HEK293T (cell line): ENCODE results near the gene GAB1.

Experiments
- CTCF ChIA-PET: fragments of 350-600 bp; formaldehyde crosslinking; extraction: SDS; loops from one replicate; lab custom pipeline; 2021; ENCODE audit warnings: antibody characterized with exemption, inconsistent platforms; lab: Yijun Ruan, JAX
- POLR2A ChIA-PET: fragments of 350-600 bp; formaldehyde crosslinking; extraction: SDS; loops from one replicate; lab custom pipeline; 2020; ENCODE audit warnings: antibody characterized with exemption, inconsistent platforms; lab: Yijun Ruan, JAX
- DNase-seq: peaks from one replicate; pipeline ENCODE4 v3.0.0; 2012; ENCODE audit warnings: mixed read lengths; ENCODE audit errors: extremely low spot score
- ARNT ChIP-seq: fragments of 450-650 bp; IDR thresholded peaks from 2 replicates; pipeline ENCODE4 v1.6.1; 2017; ENCODE audit warnings: mild to moderate bottlenecking
- BHLHE40 ChIP-seq: fragments of 450-650 bp; IDR thresholded peaks from 2 replicates; pipeline ENCODE4 v1.6.1; 2016; ENCODE audit warnings: mild to moderate bottlenecking, moderate library complexity, borderline replicate concordance
- CTBP1 ChIP-seq: fragments of 450-650 bp; IDR thresholded peaks from 2 replicates; pipeline ENCODE4 v1.6.1; 2016; ENCODE audit warnings: borderline replicate concordance
- ELF4 ChIP-seq: fragments of 450-650 bp; IDR thresholded peaks from 2 replicates; pipeline ENCODE4 v1.6.1; 2017; ENCODE audit warnings: antibody characterized with exemption
- FOXA1 ChIP-seq: fragments of 450-650 bp; IDR thresholded peaks from 2 replicates; pipeline ENCODE4 v1.6.1; 2016; ENCODE audit warnings: mild to moderate bottlenecking
- FOXK2 ChIP-seq: fragments of 450-650 bp; IDR thresholded peaks from 2 replicates; pipeline ENCODE4 v1.6.1; 2016; ENCODE audit warnings: mild to moderate bottlenecking
- FOXM1 ChIP-seq: fragments of 450-650 bp; IDR thresholded peaks from 2 replicates; pipeline ENCODE4 v1.6.1; 2017; ENCODE audit warnings: mild to moderate bottlenecking, borderline replicate concordance
- HDGF ChIP-seq: fragments of 450-650 bp; IDR thresholded peaks from 2 replicates; pipeline ENCODE4 v1.6.1; 2017; ENCODE audit warnings: antibody characterized with exemption, borderline replicate concordance
- L3MBTL2 ChIP-seq: fragments of 450-650 bp; conservative IDR thresholded peaks from 2 replicates; pipeline ENCODE4 v1.6.1; 2016; ENCODE audit warnings: mild to moderate bottlenecking
- LEF1 ChIP-seq: fragments of 450-650 bp; IDR thresholded peaks from 2 replicates; pipeline ENCODE4 v1.6.1; 2017; ENCODE audit warnings: mild to moderate bottlenecking, borderline replicate concordance
- NFRKB ChIP-seq: fragments of 450-650 bp; IDR thresholded peaks from 2 replicates; pipeline ENCODE4 v1.6.1; 2016; ENCODE audit warnings: mild to moderate bottlenecking, moderate library complexity
- SP1 ChIP-seq: fragments of 450-650 bp; IDR thresholded peaks from 2 replicates; pipeline ENCODE4 v1.6.1; 2017
- SUZ12 ChIP-seq: fragments of 450-650 bp; IDR thresholded peaks from 2 replicates; pipeline ENCODE4 v1.6.1; 2016; ENCODE audit warnings: mild to moderate bottlenecking
- TARDBP ChIP-seq: fragments of 450-650 bp; IDR thresholded peaks from 2 replicates; pipeline ENCODE4 v1.6.1; 2016
- ZNF384 ChIP-seq: fragments of 450-650 bp; IDR thresholded peaks from 2 replicates; pipeline ENCODE4 v1.6.1; 2016
- TF ChIP-seq, protein P1 (sequence below): fragments of 450-650 bp; IDR thresholded peaks from 2 replicates; pipeline ENCODE4 v1.6.1; 2016

Gene GAB1

DNA sequence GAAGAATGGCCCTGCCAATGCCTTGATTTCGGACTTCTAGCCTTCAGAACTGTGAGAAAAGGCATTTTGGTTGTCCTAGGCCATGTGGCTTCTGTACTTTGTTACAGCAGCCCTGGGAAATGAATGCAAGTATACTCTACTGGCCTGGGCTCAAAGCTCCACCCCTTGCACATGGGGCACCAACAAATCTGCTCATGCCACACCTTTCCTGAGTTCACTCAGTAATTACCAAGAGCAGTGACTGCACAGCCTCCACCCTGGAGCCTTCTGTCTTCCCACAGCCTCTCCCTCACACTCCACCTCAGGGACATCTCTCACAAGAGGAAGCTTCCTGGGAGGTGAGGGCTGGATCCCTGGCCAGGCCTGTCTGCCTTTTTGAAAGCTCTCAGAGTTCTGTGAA, 29.1 kb upstream of the GAB1 start:
- ChIA-PET POLR2A (no interaction called here), CTCF (no interaction called here)
- TF ChIP-seq FOXA1: no peak
- no peak for TF ChIP-seq L3MBTL2
- no peak for TF ChIP-seq SUZ12
- TF ChIP-seq TARDBP: no peak
- no peak for TF ChIP-seq CTBP1
- no peak for TF ChIP-seq ELF4
- no peak for TF ChIP-seq ZNF384
- no peak for TF ChIP-seq LEF1
- no peak for TF ChIP-seq FOXK2
- no peak for TF ChIP-seq FOXM1
- TF ChIP-seq HDGF: no peak
- TF ChIP-seq, protein P1, sequence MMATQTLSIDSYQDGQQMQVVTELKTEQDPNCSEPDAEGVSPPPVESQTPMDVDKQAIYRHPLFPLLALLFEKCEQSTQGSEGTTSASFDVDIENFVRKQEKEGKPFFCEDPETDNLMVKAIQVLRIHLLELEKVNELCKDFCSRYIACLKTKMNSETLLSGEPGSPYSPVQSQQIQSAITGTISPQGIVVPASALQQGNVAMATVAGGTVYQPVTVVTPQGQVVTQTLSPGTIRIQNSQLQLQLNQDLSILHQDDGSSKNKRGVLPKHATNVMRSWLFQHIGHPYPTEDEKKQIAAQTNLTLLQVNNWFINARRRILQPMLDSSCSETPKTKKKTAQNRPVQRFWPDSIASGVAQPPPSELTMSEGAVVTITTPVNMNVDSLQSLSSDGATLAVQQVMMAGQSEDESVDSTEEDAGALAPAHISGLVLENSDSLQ: no peak
- TF ChIP-seq SP1: no peak
- TF ChIP-seq NFRKB: no peak
- TF ChIP-seq BHLHE40: no peak
- DNase-seq: no peak

GRCh38 chr4:143308377-143308776, 28.3 kb upstream of the GAB1 start:
- ChIA-PET CTCF (no interaction called here), POLR2A (no interaction called here)
- TF ChIP-seq, protein P1: no peak
- TF ChIP-seq LEF1 (no peak), ELF4 (no peak), HDGF (no peak), ZNF384 (no peak)
- DNase-seq: no peak

GRCh38 chr4:143311924-143312323, 24.8 kb upstream of the GAB1 start:
- no peak for TF ChIP-seq LEF1
- TF ChIP-seq ZNF384: no peak
- TF ChIP-seq FOXA1: no peak
- no peak for TF ChIP-seq L3MBTL2
- no peak for TF ChIP-seq CTBP1
- no peak for TF ChIP-seq FOXM1
- no peak for TF ChIP-seq SUZ12
- no peak for TF ChIP-seq TARDBP
- TF ChIP-seq NFRKB: no peak
- no peak for TF ChIP-seq BHLHE40
- no peak for DNase-seq
- ChIA-PET CTCF (interaction anchor here (0.6 kb wide), 1 partner anchor 310 kb away, joined by 3 read pairs; no protein-coding TSS in a partner anchor), POLR2A (no interaction called here)

DNA sequence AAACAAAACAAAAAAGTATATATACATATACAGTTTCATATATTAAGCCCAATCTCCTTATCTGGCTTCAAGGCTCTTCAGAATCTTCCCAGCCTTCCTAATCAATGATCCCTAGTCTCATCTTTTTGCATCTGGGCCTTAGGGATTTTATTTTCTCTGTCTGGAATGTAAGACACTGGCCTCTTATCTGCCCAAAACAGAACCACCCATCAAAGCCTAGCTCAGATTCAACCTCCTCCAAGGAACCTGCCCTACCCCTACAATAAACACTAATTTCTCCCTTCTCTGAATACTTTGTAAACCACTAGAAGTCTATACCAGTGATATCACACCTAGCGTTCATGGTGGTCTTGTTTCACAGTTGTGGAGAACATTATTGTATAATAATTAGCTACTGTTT, 23.2 kb upstream of the GAB1 start:
- DNase-seq: no peak
- CTCF ChIA-PET: no interaction called here
- TF ChIP-seq CTBP1 (no peak), LEF1 (no peak), ELF4 (no peak), FOXA1 (no peak), NFRKB (no peak), ZNF384 (no peak), BHLHE40 (no peak)
- TF ChIP-seq, protein P1: no peak
- POLR2A ChIA-PET: no interaction called here

DNA sequence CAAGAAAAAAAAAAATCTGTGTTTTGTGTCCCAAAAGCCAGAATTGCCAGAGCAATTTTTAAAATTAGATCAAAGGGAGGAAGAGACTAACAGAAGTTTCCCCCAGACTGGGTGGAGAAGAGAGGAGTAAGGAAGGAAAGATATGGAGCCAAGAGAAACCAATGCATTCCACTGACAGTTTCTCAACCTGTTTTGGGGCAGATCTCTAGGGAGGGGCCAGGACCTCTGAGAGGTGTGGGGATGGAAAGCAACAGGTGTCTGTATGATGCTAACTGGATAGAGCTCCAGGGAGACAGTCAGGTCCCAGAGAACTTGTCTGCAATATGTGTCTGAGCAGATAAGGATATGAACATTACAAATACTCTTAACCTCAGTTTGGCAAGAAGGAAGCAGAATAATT, 22.7 kb upstream of the GAB1 start:
- CTCF ChIA-PET: no interaction called here

GRCh38 chr4:143320113-143320512, 16.6 kb upstream of the GAB1 start:
- no peak for TF ChIP-seq ARNT
- TF ChIP-seq, protein P1: no peak
- no peak for DNase-seq
- CTCF ChIA-PET: no interaction called here
- POLR2A ChIA-PET: no interaction called here

More for the DNA sequence above, 22.7 kb upstream of the GAB1 start:
- no peak for TF ChIP-seq ZNF384
- TF ChIP-seq TARDBP: no peak
- TF ChIP-seq CTBP1: no peak
- TF ChIP-seq FOXK2: no peak
- TF ChIP-seq ARNT: no peak
- TF ChIP-seq SUZ12: no peak
- no peak for TF ChIP-seq FOXM1
- no peak for DNase-seq
- POLR2A ChIA-PET: no interaction called here

GRCh38 chr4:143326735-143327134, 9.9 kb upstream of the GAB1 start:
- CTCF ChIA-PET: interaction anchor here (0.8 kb wide), 1 partner anchor 11 kb away, joined by 3 read pairs; no protein-coding TSS in a partner anchor
- POLR2A ChIA-PET: no interaction called here
- TF ChIP-seq HDGF: no peak
- TF ChIP-seq BHLHE40: no peak
- no peak for TF ChIP-seq NFRKB
- no peak for TF ChIP-seq FOXA1
- TF ChIP-seq, protein P1: no peak
- no peak for TF ChIP-seq TARDBP
- no peak for TF ChIP-seq SP1
- no peak for TF ChIP-seq ARNT
- TF ChIP-seq FOXM1: no peak
- TF ChIP-seq ZNF384: no peak
- no peak for TF ChIP-seq ELF4
- TF ChIP-seq FOXK2: no peak
- no peak for DNase-seq
